Transverse colon (tissue), 4 donors: Measurements from ENCODE around the gene NBEA. TPM values are rescaled to one million over a fixed set of nuclear protein-coding genes. Genes with fewer than 3 reads are reported as not detected.
"Not testable (repeated sequence)": the region's sequence is repeated elsewhere in the genome, so short reads cannot be mapped to it uniquely, and the experiment has no call there.

ENCODE experiments used
- DNase-seq: peaks from one replicate; pipeline ENCODE4 v3.0.0-alpha.2; 2019
- H3K27ac ChIP-seq, 4 donors: fragments of 200-600 bp; sonication (generic); 2 replicates each; pipeline ENCODE4 v1.5.1; 2016 to 2018; ENCODE audit warnings: inconsistent platforms in 4 of 4
- H3K27me3 ChIP-seq: fragments of 200-600 bp; sonication (generic); 2 replicates; pipeline ENCODE4 v1.5.1; 2017; ENCODE audit warnings: inconsistent platforms
- H3K36me3 ChIP-seq, 4 donors: fragments of 200-600 bp; sonication (generic); 2 replicates each; pipeline ENCODE4 v1.5.1; 2017 to 2019; ENCODE audit warnings: inconsistent platforms in 4 of 4
- H3K4me1 ChIP-seq, 4 donors: fragments of 200-600 bp; sonication (generic); 2 replicates each; pipeline ENCODE4 v1.5.1; 2017 to 2020; ENCODE audit warnings: inconsistent platforms in 4 of 4
- H3K4me3 ChIP-seq, 4 donors: fragments of 200-600 bp; sonication (generic); 1 replicate in 1 of 4; 2 replicates in 3 of 4; pipeline versions ENCODE4 v1.5.1 to v1.6.1; 2017 to 2019; ENCODE audit warnings: inconsistent platforms in 4 of 4
- H3K9me3 ChIP-seq, 2 donors: fragments of 200-600 bp; sonication (generic); 2 replicates each; pipeline ENCODE4 v1.5.1; 2017 to 2019; ENCODE audit warnings: inconsistent platforms in 2 of 2
- CTCF ChIP-seq, 5 experiments: fragments of 200-600 bp in 3 of 5; fragments of 450-650 bp in 2 of 5; sonication (generic) in 3 of 5; IDR thresholded peaks; 1 replicate in 2 of 5; 2 replicates in 3 of 5; pipeline ENCODE4 v1.5.1; 2016 to 2017; ENCODE audit warnings: antibody characterized with exemption in 5 of 5, inconsistent platforms in 3 of 5, mild to moderate bottlenecking in 2 of 5, moderate library complexity in 1 of 5
- EP300 ChIP-seq: sonication (generic); formaldehyde crosslinking; IDR thresholded peaks from one replicate; pipeline ENCODE4 v1.6.1; 2017; ENCODE audit warnings: antibody characterized with exemption, low read depth
- POLR2A ChIP-seq: fragments of 450-650 bp; IDR thresholded peaks from one replicate; pipeline ENCODE4 v1.6.1; 2016; ENCODE audit warnings: antibody characterized with exemption, mild to moderate bottlenecking, moderate library complexity
- POLR2AphosphoS5 ChIP-seq, 3 donors: sonication (generic); formaldehyde crosslinking; IDR thresholded peaks; one replicate each; pipeline ENCODE4 v1.6.1; 2016; ENCODE audit warnings: antibody characterized with exemption in 3 of 3
- WGBS, 2 donors: methylation state at CpG; one replicate each; pipeline ENCODE4 v1.1.5; 2018; ENCODE audit warnings: low coverage in 1 of 2; 5-methylcytosine and 5-hydroxymethylcytosine counted together
- in situ Hi-C, 4 donors: fragments of 200-750 bp; cut with MboI; loops; one replicate each; pipeline versions ENCODE4 v1.15.0 to v1.15.1; 2017; ENCODE audit warnings: low sequenced_read_pairs in 3 of 4, low pct_ligation_motif_present in 1 of 4, low pct_unique_long_range_greater_than_20kb in 1 of 4
- intact Hi-C: fragments of 100-400 bp; cut with DNase I; formaldehyde crosslinking; loops from one replicate; pipeline ENCODE4 v1.15.1; 2023; ENCODE audit warnings: low total_unique reads
- total RNA-seq, 4 donors: library from RNA; depleted of rRNA; stranded (reverse); fragments of >200 nt; gene quantifications; one replicate each; pipeline ENCODE4 v1.1.0, GENCODE V29; 2016

Gene NBEA
- total RNA-seq, 4 donors from 2014 or later = 8.2 to 21.1 (median 12.5) TPM

- DNase-seq = no peak
- in situ Hi-C loops = no loop called here
- Histone ChIP-seq H3K4me1 (no peaks in the 10 kb centered on the region), H3K4me3 (no peak overlapping the region), H3K27ac (no peak overlapping the region), H3K9me3 (no peaks in the 10 kb centered on the region), H3K36me3 (no peaks in the 10 kb centered on the region), H3K27me3 (no peaks in the 10 kb centered on the region)
- TF ChIP-seq POLR2A (no peak), POLR2AphosphoS5 (IDR thresholded peaks at IDR 0.05) (no peak), EP300 (no peak), CTCF (IDR thresholded peaks at IDR 0.05) (no peak)
- 97 to 98% methylated on average over 5 to 7 of the region's 7 CpGs for WGBS, 2 donors
- intact Hi-C loops = no loop called here
Measured at GRCh38 chr13:35664747-35665146, 722.7 kb downstream of the NBEA start.

- 78% methylated on average over 4 of the region's 4 CpGs for WGBS, 2 donors
- in situ Hi-C loops = no loop called here
- Histone ChIP-seq H3K36me3 (no peaks in the 10 kb centered on the region), H3K9me3 (no peaks in the 10 kb centered on the region), H3K4me3 (no peak overlapping the region), H3K4me1 (no peaks in the 10 kb centered on the region), H3K27ac (no peak overlapping the region), H3K27me3 (no peaks in the 10 kb centered on the region)
- no peak for DNase-seq
- intact Hi-C loops = no loop called here
- no peak for TF ChIP-seq EP300
- TF ChIP-seq POLR2A = no peak
Measured at GRCh38 chr13:35669321-35669720, 727.3 kb downstream of the NBEA start.

GRCh38 chr13:35672611-35673010 is 730.5 kb downstream of the NBEA start:
- in situ Hi-C loops (no loop called here), intact Hi-C loops (no loop called here)

GRCh38 chr13:35675651-35676050 is 733.6 kb downstream of the NBEA start:
- no peaks in the 10 kb centered on the region for H3K4me1 ChIP-seq
- H3K4me3 ChIP-seq = no peak overlapping the region
- no peak for TF ChIP-seq POLR2A
- TF ChIP-seq EP300 = no peak
- TF ChIP-seq POLR2AphosphoS5 (IDR thresholded peaks at IDR 0.05) = no peak
- TF ChIP-seq CTCF (IDR thresholded peaks at IDR 0.05) = no peak
- 86 to 100% methylated on average over 2 to 4 of the region's 4 CpGs for WGBS, 2 donors
- no peak overlapping the region for H3K27ac ChIP-seq
- in situ Hi-C loops (no loop called here), intact Hi-C loops (no loop called here)
- H3K36me3 ChIP-seq = no peaks in the 10 kb centered on the region
- H3K9me3 ChIP-seq = no peaks in the 10 kb centered on the region
- no peaks in the 10 kb centered on the region for H3K27me3 ChIP-seq
- DNase-seq = no peak

More at GRCh38 chr13:35672611-35673010, 730.5 kb downstream of the NBEA start:
- WGBS, 2 donors = 78 to 86% methylated on average over 5 to 6 of the region's 6 CpGs
- DNase-seq = no peak
- H3K27me3 ChIP-seq = no peaks in the 10 kb centered on the region
- H3K4me1 ChIP-seq = no peaks in the 10 kb centered on the region
- H3K4me3 ChIP-seq = no peak overlapping the region
- TF ChIP-seq EP300 = no peak
- TF ChIP-seq POLR2AphosphoS5 (IDR thresholded peaks at IDR 0.05) = no peak
- no peak for TF ChIP-seq POLR2A
- TF ChIP-seq CTCF (IDR thresholded peaks at IDR 0.05) = no peak
- H3K9me3 ChIP-seq = no peaks in the 10 kb centered on the region
- H3K27ac ChIP-seq = no peak overlapping the region
- H3K36me3 ChIP-seq = no peaks in the 10 kb centered on the region

- H3K27me3 ChIP-seq, H3K36me3 ChIP-seq, DNase-seq, intact Hi-C loops, H3K4me3 ChIP-seq, H3K27ac ChIP-seq, H3K4me1 ChIP-seq, in situ Hi-C loops, H3K9me3 ChIP-seq: not testable (repeated sequence)
- 77 to 88% methylated on average over 5 to 6 of the region's 6 CpGs for whole genome bisulfite sequencing, 2 donors
Measured at GRCh38 chr13:35677863-35678262, 735.8 kb downstream of the NBEA start.
